Measurements from ENCODE around the gene XRCC3.

- TF ChIP-seq CTCF (conservative IDR thresholded peaks at IDR 0.05) (no peak), ZFX (IDR thresholded peaks at IDR 0.05) (no peak)
These were observed 45.9 kb downstream of the XRCC3 start for GRCh38 chr14:103669370-103669769.
